Activated CD8-positive, alpha-beta memory T cell treated with anti-CD3 and anti-CD28 coated beads, Interleukin-2, amount 50 U/mL, for 48 hours (primary cell): ENCODE results near the gene RASGRF2.

Experiments used
- DNase-seq: peaks from one replicate; pipeline ENCODE4 v3.0.0-alpha.2; 2020

Gene RASGRF2

DNA sequence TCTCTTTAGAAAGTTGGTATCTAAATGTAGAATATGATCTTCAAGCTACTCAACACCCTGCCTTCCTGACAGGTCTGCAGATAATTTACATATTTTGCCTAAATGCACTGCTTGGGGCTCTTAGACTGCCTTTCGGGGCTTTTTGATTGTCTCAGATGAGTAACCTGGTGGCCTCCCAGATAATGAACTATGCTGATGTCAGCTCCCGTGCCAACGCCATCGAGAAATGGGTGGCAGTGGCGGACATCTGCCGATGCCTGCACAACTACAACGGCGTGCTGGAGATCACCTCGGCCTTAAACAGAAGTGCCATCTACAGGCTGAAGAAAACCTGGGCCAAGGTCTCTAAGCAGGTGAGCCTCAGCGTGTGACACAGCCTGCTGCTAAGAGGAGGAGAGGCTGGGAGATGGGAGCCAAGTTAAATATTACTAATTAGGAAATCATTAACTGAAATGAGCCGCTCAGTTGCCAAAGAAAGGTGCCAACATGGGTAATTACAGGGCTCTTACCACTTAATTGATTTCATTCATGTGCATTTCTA, 252.1 kb downstream of the RASGRF2 start:
- no peak for DNase-seq

DNA sequence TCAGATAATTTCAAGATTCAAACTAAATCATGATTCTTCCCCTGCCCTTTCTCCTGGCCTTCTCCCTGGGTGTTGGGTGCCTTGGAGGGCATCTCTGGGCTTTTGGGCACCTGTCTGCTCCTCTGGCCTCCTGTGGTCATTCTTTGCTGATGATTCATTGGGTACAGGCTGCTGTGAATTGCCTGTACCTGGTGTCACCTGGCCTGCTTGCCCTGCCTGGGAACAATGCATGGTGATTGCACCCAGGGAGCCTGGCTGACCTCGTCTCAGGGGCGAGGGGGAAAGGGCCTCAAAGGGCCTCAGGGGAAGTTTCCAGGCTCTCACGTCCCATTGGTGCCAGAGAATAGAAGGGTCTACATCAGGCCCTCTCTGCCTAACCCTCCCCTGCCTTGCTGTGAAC, 252.9 kb downstream of the RASGRF2 start:
- no peak for DNase-seq

- no peak for DNase-seq
Measured at GRCh38 chr5:81214848-81215247, 254.7 kb downstream of the RASGRF2 start.

DNA sequence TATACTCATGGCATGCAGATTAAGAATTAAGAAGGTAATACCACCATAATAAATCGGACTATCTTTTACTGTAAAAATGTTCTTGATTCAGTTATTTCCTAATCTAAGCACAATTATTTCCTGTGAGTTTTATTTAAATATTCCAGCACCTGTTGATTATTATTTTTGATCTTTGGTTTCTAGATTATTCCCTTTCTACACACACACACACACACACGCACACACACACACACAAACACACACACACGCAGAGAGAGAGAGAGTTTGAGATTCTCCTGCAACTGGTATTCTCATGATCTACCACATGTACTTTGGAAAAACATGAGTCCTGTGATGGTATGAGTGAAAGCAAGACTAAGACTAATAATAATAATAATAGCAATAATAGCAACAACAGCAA, 256.0 kb downstream of the RASGRF2 start:
- no peak for DNase-seq

DNA sequence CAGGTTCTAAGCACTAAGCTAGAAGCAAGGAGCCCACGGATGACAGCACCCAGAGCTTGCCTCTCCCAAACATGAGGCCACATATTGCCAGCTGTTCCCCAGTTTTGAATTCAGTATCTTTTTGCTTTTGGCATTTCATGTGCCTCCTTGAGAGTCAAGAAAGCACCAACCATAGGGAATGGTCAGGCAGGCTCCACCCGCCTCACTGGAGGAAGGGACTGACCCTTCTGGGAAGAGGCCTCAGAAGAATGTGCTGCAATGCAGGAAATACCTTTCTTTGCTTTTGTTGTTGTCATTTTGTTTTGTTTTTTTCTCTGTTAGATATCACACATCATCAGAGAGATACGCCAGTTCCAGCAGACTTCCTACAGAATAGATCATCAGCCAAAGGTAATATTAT, 259.2 kb downstream of the RASGRF2 start:
- DNase-seq = no peak

DNA sequence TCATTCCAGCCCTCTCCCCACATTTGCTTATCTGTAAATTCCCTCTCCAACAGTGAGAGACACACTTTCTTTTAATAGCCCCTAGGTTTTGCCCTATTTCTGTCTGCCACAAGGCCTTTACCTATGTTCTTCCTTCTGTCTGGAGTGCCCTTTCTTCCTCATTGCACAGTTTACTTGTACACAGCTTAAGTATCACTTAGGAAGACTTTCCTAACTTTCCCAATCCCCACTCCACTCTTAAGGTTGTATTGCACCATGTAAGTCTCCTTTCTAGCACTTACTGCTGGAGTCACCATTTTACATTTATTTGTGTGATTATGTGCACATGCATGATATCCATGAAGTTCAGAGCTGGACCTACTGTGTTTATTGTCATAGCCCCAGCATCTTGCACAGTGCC, 262.1 kb downstream of the RASGRF2 start:
- DNase-seq = no peak

- no peak for DNase-seq
Measured at GRCh38 chr5:81225463-81225862, 265.3 kb downstream of the RASGRF2 start.

GRCh38 chr5:81226286-81226685, 266.1 kb downstream of the RASGRF2 start:
- no peak for DNase-seq

DNA sequence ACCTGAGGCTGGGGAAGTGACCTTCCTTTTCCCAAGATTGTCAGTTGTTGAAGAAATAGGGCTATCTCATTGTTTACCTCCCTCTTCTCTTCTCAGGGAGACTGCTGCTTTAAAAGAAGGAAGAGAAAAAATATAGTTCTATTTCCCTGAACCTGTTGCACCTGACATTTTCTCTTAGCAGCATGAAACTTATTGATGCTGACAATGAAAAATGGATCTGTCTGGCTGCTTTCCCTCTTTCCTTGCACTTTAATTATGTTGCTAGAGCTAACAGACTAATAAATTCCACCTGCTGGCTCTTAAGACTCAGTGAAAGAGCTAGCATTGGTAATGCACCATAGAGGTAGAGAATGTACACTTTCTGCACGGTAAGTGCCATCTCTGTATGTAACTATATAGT, 266.8 kb downstream of the RASGRF2 start:
- DNase-seq = no peak

GRCh38 chr5:81228084-81228483, 267.9 kb downstream of the RASGRF2 start:
- no peak for DNase-seq

- no peak for DNase-seq
Measured at GRCh38 chr5:81230416-81230815, 270.3 kb downstream of the RASGRF2 start.

GRCh38 chr5:81232464-81233079, 272.4 kb downstream of the RASGRF2 start:
- DNase-seq = no peak

- no peak for DNase-seq
Measured at GRCh38 chr5:81233080-81233634, 273.0 kb downstream of the RASGRF2 start, which contains the start of gene CKMT2. TSS of gene CKMT2 (plus strand) at chr5:81233322. CDS start at chr5:81251133, 17,811 bp downstream.

DNA sequence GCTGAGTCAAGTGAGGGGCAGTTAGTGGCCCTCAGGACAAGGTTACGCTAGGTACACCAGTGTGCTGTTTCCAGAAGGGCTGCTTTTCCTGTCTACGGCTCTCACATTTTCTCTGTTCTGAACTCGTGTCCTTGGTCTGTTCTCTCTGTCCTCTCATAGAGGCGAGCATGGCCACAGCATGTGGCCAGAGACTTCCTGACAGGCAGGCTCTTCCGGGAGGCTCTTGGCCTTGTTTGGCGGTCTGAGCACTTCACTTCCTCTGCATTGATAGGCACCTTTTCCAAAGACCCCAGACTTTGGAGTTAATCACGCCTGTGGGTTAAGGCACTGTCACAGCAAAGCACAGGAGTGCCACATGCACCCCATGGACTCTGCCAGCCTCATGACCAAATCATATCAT, 274.1 kb downstream of the RASGRF2 start:
- DNase-seq = no peak

DNA sequence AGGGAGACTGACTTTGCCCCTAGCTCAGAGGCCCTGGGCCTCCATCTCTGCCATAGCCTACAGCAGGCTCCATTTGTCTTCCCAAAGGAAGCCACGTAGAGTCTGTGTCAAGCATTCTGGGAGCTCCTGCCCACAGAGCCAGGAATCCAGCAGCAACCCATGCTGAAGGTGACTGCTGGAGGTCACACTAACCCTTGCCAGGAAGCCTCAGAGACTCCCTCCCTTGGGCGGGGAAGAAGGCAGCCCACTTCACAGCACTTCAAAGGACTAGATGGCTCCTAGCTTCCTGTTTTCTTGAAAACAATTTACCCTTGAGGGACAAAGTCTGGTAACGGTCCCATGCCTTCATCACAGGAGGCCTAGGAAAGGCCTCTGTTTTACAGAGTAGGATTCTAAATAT, 274.6 kb downstream of the RASGRF2 start:
- DNase-seq = no peak

GRCh38 chr5:81235287-81236072, 275.3 kb downstream of the RASGRF2 start:
- DNase-seq = no peak

GRCh38 chr5:81238460-81238859, 278.3 kb downstream of the RASGRF2 start:
- no peak for DNase-seq

DNA sequence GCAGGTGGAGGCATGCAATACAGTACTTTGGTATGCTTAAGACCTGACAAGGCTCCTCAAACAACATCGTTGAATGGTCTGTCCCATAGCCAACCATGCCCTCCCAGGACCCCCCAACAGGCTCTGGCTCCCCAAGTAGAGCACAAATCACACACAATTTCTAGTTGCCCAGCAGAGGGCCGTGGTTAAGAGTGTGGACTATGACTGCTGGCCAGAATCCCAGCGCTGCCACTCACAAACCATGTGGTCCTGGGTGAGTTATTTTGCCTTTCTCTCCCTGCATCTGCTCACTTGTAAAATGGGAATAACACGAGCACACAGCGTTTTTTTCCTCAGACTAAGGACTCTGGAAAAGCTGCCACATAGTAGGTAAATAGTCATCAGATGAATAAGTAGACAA, 279.4 kb downstream of the RASGRF2 start:
- DNase-seq = no peak

DNA sequence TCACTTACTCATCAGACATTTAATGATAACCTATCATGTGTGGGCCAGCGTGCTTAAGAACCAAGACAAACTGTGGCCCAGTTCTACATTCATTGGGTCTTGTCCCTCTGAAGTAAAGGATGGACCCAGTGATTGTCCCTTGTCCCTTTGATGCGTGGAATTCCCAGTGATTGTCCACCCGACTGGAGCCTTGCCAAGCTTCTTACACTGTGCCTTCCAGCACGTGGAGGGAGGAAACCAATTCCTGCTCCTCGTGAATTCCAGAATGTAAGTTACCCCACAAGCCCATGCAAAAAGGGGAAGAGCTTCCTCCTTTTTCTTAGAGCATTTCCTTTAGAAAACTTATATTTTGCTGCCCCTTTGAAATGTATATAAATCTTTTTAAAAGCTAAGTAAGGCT, 280.8 kb downstream of the RASGRF2 start:
- DNase-seq = no peak

DNA sequence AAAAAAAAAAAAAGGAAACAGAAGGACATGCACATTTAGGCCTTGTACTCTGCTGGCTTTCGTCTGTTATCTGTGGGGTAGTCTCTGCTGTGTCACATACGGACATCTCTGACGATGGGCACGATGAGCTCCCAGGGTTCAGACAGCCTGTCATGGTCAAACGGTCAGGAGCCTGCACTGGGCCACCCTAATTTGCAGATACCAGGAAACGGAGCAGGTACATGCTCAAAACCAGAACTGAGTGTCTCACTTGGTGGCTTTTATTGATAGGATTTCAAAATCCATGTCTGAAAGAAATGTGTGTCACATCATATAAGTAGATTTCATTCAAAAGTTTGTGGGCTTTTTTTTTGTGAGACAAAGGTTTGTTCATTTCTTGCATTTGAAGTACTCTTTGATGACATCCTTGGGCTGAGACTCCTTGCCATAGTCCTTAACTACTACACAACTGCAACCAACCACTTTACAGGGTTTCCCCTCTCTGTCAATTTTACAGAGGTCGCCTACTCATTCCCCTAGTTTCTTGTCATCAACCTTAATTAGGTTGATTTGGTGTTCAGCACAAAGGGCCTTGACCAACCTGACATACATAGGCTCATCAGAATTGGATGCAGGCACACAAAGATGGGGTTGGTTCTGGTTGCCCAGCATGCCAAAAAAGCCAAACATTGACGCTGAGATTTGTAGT, 281.9 kb downstream of the RASGRF2 start:
- no peak for DNase-seq

DNA sequence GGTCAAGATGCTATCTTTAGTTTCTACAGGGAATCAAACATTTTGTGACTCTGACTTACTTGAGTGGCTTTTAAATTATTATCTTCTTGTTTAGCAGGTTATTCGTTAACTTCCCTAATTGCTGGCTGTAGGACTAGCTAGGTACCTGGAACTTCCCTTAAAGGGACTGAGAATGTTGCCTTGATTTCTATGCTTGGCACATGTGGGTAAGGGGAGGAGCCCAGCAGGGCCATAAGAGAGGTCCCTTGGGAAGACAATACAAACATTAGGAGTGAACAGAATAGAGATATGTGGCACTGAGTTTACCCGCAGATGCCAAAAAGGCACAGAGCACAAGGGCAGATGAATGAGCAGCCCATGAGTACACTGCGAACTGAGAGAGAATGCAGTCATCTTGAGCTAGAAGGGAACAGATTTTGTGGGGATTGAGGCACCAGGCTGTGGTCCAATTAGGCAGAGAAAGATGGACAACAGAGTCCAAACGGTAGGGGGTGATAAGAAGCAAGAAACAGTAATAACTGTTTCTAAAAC, 282.8 kb downstream of the RASGRF2 start:
- no peak for DNase-seq

DNA sequence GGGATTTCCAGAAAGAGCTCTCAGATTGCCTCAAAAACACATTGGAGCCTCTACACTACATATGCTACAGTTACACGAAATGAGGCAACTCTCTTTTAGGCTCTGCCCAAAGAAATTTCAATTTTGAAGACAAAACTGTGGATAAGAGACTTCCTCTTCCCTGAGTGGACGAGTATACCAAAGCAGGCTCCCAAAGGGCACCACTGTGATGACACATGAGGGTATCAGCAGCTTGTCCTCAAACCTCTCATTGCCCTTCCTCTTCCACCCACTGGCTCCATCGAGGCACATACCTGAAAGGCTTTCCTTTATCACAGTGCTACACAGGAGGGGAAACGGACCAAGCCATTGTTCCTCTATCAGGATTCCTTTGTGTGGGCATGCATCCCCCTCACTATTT, 284.3 kb downstream of the RASGRF2 start:
- DNase-seq = no peak

GRCh38 chr5:81245871-81246235, 285.7 kb downstream of the RASGRF2 start:
- no peak for DNase-seq
